ENCODE measurements around the gene CSK.

The CSK gene

DNA sequence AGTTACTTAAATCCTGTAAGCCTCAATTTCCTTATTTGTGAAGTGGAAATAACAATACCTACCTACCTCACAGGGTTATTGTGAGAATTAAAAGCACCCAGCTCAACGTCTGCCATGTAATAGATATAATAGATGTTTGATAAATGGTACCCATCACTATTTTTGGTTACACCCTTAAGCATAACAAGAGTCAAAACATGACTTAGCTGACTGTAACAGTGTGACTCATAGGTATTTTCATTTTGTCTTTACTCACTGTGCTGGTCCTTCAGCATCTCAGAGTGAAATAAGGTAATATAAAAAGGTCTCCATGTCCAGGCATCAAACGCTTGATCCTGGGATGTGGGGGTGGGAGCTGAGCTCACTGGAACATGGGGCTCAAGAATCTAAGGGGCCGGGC lies 47.6 kb downstream of the CSK start:
- DNase-seq: no peak

- no peak for DNase-seq
These were observed 48.1 kb downstream of the CSK start for GRCh38 chr15:74829991-74830390.

- no peak for DNase-seq
These were observed 49.0 kb downstream of the CSK start for GRCh38 chr15:74830868-74831267.

GRCh38 chr15:74831813-74832495 lies 50.1 kb downstream of the CSK start:
- no peak for DNase-seq

- no peak for DNase-seq
These were observed 50.9 kb downstream of the CSK start for GRCh38 chr15:74832826-74833225.

DNA sequence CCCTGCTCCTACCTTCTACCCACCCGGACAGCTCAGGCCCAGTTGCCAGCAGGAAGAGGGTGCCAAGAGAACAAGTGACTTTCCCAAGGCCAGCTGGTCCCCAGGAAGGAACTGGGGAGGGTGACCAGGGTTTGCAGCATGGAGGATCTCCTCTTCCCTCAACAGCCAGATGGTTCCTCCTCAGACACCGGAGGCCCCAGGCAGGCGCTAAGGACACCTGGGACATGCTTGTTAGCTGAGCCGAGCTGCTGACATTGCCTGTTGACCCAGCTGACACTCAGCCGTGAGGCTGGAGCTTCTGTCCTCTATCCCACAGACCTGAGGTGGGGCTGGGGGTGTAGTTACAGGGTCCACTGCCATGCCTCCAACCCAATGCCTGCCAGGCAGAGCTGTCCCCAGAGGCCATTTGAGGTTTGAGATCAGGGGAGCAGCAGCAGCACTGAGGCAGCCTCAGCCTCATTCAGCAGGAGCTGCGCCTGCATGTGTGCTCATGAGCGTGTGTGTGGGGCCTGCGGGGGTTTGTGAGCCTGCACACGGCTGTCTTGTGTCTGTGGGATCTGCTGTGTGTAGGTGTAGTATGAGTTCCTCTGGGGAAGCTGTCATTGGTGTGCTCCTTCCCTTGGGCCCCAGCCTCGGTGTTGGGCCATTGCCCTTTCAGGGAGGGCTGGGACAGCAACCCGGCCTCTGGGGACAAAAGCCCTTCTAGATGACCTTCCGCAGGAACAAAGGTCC lies 51.7 kb downstream of the CSK start:
- no peak for DNase-seq

GRCh38 chr15:74835312-74835823 lies 53.5 kb downstream of the CSK start:
- peak; percentile 23 for DNase-seq

GRCh38 chr15:74836846-74837245 lies 55.0 kb downstream of the CSK start:
- DNase-seq: no peak

GRCh38 chr15:74837482-74838136 lies 55.7 kb downstream of the CSK start:
- DNase-seq: no peak

DNA sequence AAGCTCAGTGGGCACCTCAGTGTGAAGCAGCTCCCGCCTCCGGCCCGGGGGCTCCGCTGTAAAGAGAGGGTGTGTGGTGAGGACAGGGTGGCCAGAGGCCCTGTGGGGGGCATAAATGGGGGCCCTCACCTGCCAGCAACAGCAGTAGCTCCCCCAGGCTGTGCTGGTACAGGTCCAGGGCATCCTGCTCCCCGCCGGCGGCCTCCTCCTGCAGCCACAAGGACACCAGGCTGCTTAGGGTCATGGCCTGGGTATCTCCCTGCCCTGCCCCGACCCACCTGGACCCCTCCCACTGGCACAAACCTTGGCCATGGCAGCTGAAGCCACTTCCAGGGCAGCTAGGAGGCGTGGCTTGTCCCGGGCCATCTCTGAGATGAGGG lies 56.2 kb downstream of the CSK start:
- DNase-seq: no peak

DNA sequence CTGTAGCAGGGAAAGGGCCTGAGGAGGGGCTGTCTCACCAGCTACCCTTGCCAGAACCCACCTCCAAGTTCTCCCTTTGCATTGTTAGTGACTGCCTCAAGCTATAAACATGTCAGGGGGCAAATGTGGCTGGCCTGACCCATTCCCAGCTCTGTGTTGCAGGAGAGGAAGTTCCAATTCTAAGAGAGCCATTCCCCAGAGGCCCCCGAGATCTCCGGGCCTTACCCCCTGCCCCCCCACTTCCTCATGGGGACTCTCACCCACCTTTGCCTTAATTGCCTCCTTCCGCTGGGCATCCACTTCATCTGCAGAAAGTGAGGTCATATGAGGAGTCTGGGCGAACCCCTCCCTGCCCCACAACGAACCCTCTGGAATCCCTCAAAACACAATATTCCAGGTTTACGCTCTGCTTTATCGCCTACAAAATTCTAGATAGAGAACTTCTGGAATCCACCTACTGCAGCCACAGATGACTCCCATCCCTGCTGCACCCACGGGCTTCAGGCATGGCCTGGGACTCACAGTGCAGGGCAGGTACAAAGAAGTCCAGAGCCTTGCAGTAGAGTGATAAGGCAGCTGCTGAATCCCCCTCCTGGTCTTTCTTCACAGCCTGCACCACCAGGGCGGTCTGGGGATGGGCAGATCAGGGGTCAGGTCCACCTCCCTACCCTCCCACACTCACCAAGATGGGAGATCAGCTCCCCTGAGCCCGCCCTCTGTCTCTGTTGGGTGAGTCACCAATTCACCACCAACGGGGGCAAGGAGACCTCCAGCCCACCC lies 57.1 kb downstream of the CSK start:
- no peak for DNase-seq

DNA sequence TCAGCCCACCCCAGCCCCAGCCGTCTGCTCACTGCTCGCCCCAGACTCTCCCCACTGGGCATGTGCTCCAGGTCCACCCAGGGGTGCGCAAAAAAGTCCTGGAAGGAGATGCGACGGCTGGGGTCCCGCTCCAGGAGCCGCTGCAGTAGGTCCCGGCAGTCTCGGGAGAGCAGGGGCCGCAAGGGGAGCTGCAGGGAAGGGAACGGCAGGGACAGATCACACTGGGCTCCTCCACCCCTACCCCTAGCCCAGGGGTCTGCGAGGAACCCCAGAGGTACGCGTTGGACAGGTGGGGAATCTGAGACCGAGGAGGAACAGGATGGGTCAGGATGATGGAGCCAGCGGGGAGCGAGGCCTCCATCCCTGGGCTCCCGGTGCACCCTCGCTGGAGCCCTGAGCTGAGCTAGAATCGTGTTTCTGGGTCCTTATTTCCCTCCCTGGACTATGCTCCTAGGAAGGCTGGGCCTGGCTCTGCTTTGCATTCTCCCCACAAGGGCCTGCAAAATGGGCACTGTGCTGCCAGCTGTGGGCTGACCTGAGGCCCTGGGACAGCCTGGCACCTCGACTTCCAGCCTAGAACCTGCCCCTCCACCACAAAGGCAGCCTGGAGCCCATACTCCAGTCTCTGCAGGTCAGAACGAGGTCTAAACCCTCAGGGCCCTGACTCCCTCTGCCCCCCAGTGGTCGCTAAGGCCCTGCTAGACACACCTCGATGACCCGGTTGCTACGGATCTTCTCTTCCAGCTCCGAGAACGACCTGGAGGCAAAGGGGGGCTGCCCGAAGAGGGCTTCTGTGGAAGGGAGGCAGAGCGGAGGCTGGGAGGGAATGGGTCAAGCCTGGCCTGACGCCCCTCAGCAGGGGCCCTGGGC lies 57.9 kb downstream of the CSK start:
- DNase-seq: no peak

GRCh38 chr15:74840851-74841775 lies 59.2 kb downstream of the CSK start:
- no peak for DNase-seq

- DNase-seq: no peak
These were observed 60.1 kb downstream of the CSK start for GRCh38 chr15:74841891-74842373.

GRCh38 chr15:74842581-74843444 lies 60.9 kb downstream of the CSK start, which contains the start of gene ULK3:
Gene ULK3 (minus strand): TSS chr15:74843156. CDS start chr15:74843105, 51 bp downstream.
- DNase-seq: peak; percentile 84

DNA sequence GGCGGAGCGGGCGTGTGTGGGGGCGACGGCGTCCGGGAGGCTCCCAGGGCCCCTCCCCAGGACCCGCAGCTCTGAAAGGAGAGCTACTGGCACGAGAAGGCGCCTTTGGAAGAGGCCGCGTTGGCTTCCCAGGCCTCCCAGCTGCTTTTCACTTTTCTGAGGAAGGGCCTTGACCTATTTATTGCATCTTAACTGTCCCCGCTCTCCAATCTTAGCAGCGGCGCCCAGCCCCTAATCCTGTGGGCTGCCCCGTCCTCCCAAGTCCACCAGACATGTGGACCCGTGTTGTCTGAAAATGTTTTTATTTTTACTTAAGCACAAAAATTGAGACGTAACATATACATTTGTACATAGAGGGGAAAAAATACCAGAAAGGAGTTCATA lies 61.6 kb downstream of the CSK start:
- DNase-seq: no peak

GRCh38 chr15:74843891-74844299 lies 62.0 kb downstream of the CSK start:
- no peak for DNase-seq

- DNase-seq: no peak
These were observed 62.7 kb downstream of the CSK start for GRCh38 chr15:74844319-74845207.

DNA sequence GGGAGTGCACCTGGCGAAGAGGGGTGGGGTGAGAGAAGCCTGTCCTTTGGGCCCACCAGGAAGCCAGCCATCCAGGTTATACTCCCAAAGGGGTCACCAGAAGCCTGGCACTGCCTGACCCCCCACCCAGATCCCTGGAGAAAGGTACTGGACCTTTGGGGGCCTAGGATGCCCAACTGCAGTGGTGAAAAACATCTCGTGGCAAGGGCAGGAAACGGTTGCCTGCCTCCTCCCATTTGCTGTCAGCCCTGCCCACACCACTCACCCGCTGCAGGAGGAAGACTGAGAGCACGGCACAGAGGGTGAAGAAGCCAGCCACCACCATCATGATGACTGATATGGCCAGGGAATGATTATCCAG lies 63.3 kb downstream of the CSK start:
- DNase-seq: no peak
